HG02884 (cell line): Measurements from ENCODE around the gene SH2B3.
"Not testable (repeated sequence)": the region's sequence is repeated elsewhere in the genome, so short reads cannot be mapped to it uniquely, and the experiment has no call there.

Experiments used
- ATAC-seq: cut with Tn5 transposase; IDR thresholded peaks from one replicate; pipeline ENCODE4 v1.9.1; 2021; ENCODE audit warnings: mild to moderate bottlenecking, moderate library complexity; ENCODE audit not compliant: unreplicated experiment

Gene SH2B3

GRCh38 chr12:111405859-111406473 lies at the start of gene SH2B3:
Gene SH2B3, plus strand, starts transcription at chr12:111405923. Its CDS starts 12,223 bp downstream, at chr12:111418146.
- ATAC-seq, result peak; percentile 10

GRCh38 chr12:111359231-111359913 lies 46.4 kb upstream of the SH2B3 start:
- ATAC-seq, result no peak

GRCh38 chr12:111359914-111360276 lies 45.8 kb upstream of the SH2B3 start:
- no peak for ATAC-seq

- ATAC-seq, result no peak
These were observed 45.3 kb upstream of the SH2B3 start for GRCh38 chr12:111360325-111360930.

- no peak for ATAC-seq
These were observed 44.5 kb upstream of the SH2B3 start for GRCh38 chr12:111361073-111361716.

- no peak for ATAC-seq
These were observed 43.8 kb upstream of the SH2B3 start for GRCh38 chr12:111361717-111362576.

- no peak for ATAC-seq
These were observed 42.8 kb upstream of the SH2B3 start for GRCh38 chr12:111362687-111363475.

- no peak for ATAC-seq
These were observed 42.1 kb upstream of the SH2B3 start for GRCh38 chr12:111363578-111363977.

GRCh38 chr12:111366075-111366474 lies 39.6 kb upstream of the SH2B3 start:
- ATAC-seq, result no peak

GRCh38 chr12:111366583-111366982 lies 39.1 kb upstream of the SH2B3 start:
- no peak for ATAC-seq

- no peak for ATAC-seq
These were observed 38.0 kb upstream of the SH2B3 start for GRCh38 chr12:111367661-111368221.

GRCh38 chr12:111368291-111368787 lies 37.4 kb upstream of the SH2B3 start:
- ATAC-seq, result no peak

GRCh38 chr12:111368788-111369495 lies 36.8 kb upstream of the SH2B3 start, which contains the start of gene PHETA1:
Gene PHETA1, minus strand, starts transcription at chr12:111369095. Its CDS starts 5,668 bp downstream, at chr12:111363427.
- peak; percentile 76 for ATAC-seq

GRCh38 chr12:111369496-111370220 lies 36.1 kb upstream of the SH2B3 start:
- no peak for ATAC-seq

- ATAC-seq, result not testable (repeated sequence)
These were observed 32.5 kb upstream of the SH2B3 start for GRCh38 chr12:111373231-111373630.

- no peak for ATAC-seq
These were observed 28.3 kb upstream of the SH2B3 start for GRCh38 chr12:111377440-111377839.

- no peak for ATAC-seq
These were observed 25.7 kb upstream of the SH2B3 start for GRCh38 chr12:111379942-111380554.

GRCh38 chr12:111384596-111384995 lies 21.1 kb upstream of the SH2B3 start:
- ATAC-seq, result no peak
